Stimulated activated CD8-positive, alpha-beta memory T cell treated with anti-CD3 and anti-CD28 coated beads, Interleukin-7, amount 100 ng/mL, for 1 hour (primary cell): Measurements from ENCODE around the gene LEUTX.
"Not testable (repeated sequence)": the region's sequence is repeated elsewhere in the genome, so short reads cannot be mapped to it uniquely, and the experiment has no call there.

Experiments
- DNase-seq, 2 donors: peaks; one replicate each; pipeline ENCODE4 v3.0.0-alpha.2; 2020; ENCODE audit warnings: low read depth in 2 of 2

Gene LEUTX

GRCh38 chr19:39778763-39779162 lies at the start of gene LEUTX:
Gene LEUTX, plus strand, starts transcription at chr19:39778854. Its CDS starts 67 bp downstream, at chr19:39778921.
- no peak for DNase-seq

- DNase-seq = no peak
These were observed 49.1 kb upstream of the LEUTX start for GRCh38 chr19:39729594-39729993.

GRCh38 chr19:39731685-39732084 lies 47.0 kb upstream of the LEUTX start:
- DNase-seq = no peak

- DNase-seq = no peak
These were observed 44.8 kb upstream of the LEUTX start for GRCh38 chr19:39733841-39734240.

GRCh38 chr19:39735688-39736087 lies 43.0 kb upstream of the LEUTX start:
- DNase-seq = no peak

- no peak for DNase-seq
These were observed 42.6 kb upstream of the LEUTX start for GRCh38 chr19:39736088-39736487.

GRCh38 chr19:39737351-39737750 lies 41.3 kb upstream of the LEUTX start:
- DNase-seq = no peak

GRCh38 chr19:39737891-39738290 lies 40.8 kb upstream of the LEUTX start, which contains the start of gene CLC:
Gene CLC, minus strand, starts transcription at chr19:39738029. Its CDS starts 77 bp downstream, at chr19:39737952.
- DNase-seq = no peak

GRCh38 chr19:39738814-39739213 lies 39.8 kb upstream of the LEUTX start:
- no peak for DNase-seq

- DNase-seq = no peak
These were observed 38.3 kb upstream of the LEUTX start for GRCh38 chr19:39740395-39740794.

GRCh38 chr19:39745643-39746042 lies 33.0 kb upstream of the LEUTX start:
- no peak for DNase-seq

- DNase-seq = no peak
These were observed 31.7 kb upstream of the LEUTX start for GRCh38 chr19:39746836-39747529.

GRCh38 chr19:39749981-39750380 lies 28.7 kb upstream of the LEUTX start:
- DNase-seq = no peak

- DNase-seq = no peak
These were observed 26.3 kb upstream of the LEUTX start for GRCh38 chr19:39752390-39752789.

- DNase-seq = no peak
These were observed 25.9 kb upstream of the LEUTX start for GRCh38 chr19:39752795-39753194.

GRCh38 chr19:39754544-39754943 lies 24.1 kb upstream of the LEUTX start:
- no peak for DNase-seq

- DNase-seq = no peak
These were observed 23.7 kb upstream of the LEUTX start for GRCh38 chr19:39754971-39755370.

GRCh38 chr19:39759457-39760184 lies 19.0 kb upstream of the LEUTX start:
- no peak for DNase-seq

GRCh38 chr19:39761851-39762250 lies 16.8 kb upstream of the LEUTX start:
- DNase-seq = not testable (repeated sequence)

GRCh38 chr19:39765091-39766076 lies 13.3 kb upstream of the LEUTX start:
- no peak for DNase-seq

GRCh38 chr19:39768334-39768733 lies 10.3 kb upstream of the LEUTX start:
- no peak for DNase-seq

- DNase-seq = no peak
These were observed 9.9 kb upstream of the LEUTX start for GRCh38 chr19:39768786-39769185.
